HG02973 (cell line): ENCODE results near the gene AVPR2.

Experiments used
- ATAC-seq: cut with Tn5 transposase; IDR thresholded peaks from one replicate; pipeline ENCODE4 v1.9.1; 2021; ENCODE audit warnings: moderate library complexity; ENCODE audit not compliant: unreplicated experiment

The AVPR2 gene

DNA sequence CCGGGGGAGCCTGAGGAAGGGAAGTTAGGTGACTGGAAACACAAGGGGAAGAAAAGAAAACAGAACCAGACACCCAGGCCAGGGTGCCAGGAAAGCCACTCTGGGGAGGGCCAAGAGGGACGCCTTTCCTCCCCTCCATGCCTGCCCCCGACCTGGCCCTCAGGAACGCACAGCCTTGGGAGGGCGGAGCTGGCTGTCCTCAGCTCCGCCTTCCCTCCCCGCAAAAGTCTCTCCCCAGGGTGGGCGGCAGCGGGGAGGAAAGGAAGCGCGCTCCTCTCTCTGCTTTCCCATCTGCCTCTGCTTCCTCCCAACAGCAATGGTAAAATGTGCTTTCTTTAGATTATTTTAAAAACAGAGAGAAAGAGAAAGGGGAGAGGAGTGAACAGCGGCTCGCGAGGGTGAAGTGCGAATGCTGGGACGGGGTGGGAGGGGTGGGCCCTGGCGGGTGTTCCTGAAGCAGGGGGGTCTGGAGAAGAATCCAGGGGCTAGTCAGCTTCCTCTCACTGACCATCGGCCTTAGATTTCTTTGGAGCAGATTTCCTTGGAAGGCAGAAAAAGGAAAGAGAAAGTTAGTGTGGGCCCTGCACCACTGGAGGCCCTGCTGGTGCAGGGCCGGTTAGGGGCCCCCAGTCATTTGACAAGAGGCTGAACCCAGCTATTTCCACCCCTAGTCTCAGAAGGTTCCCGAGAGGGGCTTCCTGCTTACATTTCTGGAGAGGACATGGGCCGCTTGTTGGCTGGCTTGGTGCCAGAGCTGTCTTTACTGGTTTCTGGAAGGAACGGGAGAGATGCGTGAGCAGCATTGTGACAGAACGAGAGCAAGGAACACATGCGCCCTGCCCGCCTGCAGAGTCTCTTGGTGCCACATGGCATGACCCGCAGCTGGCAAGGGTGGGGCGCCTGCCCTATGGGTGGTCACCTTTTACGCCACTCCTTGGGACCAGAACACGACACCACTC lies 44.7 kb downstream of the AVPR2 start:
- no peak for ATAC-seq

- no peak for ATAC-seq
Observed at GRCh38 chrX:153950127-153950526, 45.7 kb downstream of the AVPR2 start.

DNA sequence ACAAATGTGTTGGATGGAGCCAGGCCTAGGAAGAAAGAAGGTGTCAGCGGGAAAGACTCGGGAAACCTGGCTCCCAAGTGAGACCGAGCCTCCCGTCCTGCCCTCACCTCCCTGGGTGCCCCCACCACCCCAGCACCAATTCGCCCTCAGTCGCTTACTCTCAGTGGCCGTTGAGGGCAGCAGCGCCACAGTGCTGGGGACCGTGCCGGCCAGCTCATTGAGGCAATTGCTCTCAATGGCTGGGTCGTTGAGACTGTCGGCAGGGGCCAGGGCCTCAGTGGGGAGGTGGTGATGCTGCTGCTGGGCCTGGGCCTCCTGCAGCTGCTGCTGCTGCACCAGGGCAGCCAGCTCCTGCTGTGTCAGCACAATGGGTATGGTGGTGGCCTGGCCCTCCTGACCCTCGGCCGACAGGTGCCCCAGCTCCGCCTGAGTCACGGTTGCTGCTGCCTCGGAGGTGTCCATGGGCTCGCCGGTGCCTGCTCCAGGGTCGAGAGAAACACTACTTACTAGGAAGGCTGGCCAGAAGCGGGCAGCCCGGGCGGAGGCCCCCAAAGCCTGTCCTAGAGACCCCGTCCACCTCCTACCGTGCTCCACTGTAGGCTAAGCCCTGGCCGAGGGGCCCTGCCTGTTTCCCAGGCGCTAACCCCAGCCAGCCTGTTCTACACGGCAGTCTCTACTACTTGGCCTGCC lies 47.4 kb downstream of the AVPR2 start:
- no peak for ATAC-seq

DNA sequence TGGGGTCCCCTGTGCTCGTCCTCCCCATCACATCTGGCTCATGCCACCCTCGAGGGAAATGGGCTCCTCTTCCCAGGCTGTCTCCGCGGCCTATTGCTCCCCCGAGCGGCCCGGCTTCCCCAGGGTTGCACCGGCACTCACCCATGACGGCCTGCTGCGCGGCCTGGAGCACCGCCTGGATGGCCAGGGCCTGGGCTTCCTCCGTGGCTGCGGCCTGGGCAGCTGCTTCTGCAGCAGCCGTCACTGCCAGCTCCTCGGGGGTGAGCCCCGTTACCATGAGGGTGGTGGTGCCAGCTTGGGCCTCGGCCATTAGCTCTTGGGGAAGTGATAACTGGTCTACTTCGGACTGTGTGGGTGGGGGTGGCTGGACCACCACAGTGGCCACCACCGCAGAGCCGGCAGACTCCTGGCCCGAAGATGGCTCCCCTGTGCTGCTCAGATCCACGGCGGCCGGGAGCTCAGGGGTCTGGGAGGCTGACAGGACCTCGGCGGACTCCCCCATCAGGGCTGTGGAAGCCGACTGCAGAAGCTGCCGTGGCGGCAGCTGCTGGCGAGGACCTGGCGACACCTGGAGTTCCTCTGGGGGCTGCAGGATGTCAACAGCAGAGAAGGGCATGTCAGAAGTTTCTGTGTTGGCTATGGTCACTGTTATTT lies 48.0 kb downstream of the AVPR2 start:
- no peak for ATAC-seq

DNA sequence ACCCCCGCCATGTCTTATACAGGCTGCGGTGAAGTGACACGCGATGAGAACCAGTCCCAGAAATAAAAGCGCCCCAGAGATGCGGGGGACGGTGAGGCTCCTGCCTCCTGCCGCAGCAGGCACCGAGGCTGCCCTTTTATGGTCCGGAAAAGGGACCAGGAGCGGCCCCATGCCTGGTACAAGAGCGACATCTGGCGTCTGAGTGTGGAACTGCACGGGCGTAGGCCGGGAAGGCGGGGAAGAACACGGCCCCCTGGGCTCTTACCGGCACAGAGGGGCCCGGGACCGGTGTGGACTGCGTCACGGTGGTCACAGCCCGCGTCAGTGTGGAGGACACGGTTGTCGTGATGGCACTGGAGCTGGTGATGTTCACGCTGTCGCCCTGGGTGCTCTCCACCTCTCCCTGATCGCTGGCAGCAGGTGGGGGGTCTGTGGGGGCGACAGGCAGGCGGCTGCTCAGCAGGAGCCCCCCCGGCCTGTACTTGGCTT lies 48.9 kb downstream of the AVPR2 start:
- no peak for ATAC-seq

- no peak for ATAC-seq
Observed at GRCh38 chrX:153953892-153954557, 49.6 kb downstream of the AVPR2 start.

- ATAC-seq: no peak
Observed at GRCh38 chrX:153954558-153955227, 50.2 kb downstream of the AVPR2 start.

GRCh38 chrX:153955228-153955732 lies 50.8 kb downstream of the AVPR2 start:
- ATAC-seq: no peak

- no peak for ATAC-seq
Observed at GRCh38 chrX:153956044-153956907, 51.8 kb downstream of the AVPR2 start.
